GM21825 (cell line): ENCODE results near the gene TFDP1.
"Not testable (repeated sequence)": the region's sequence is repeated elsewhere in the genome, so short reads cannot be mapped to it uniquely, and the experiment has no call there.

Source experiments
- ATAC-seq: cut with Tn5 transposase; IDR thresholded peaks from one replicate; pipeline ENCODE4 v1.9.1; 2021; ENCODE audit warnings: mild to moderate bottlenecking, moderate library complexity; ENCODE audit not compliant: unreplicated experiment

TFDP1 gene

GRCh38 chr13:113548778-113549621 is 35.6 kb upstream of the TFDP1 start:
- no peak for ATAC-seq

GRCh38 chr13:113550453-113550852 is 34.1 kb upstream of the TFDP1 start:
- ATAC-seq, result no peak

GRCh38 chr13:113551081-113552000 is 33.2 kb upstream of the TFDP1 start:
- no peak for ATAC-seq

- ATAC-seq, result no peak
These were observed 32.5 kb upstream of the TFDP1 start for GRCh38 chr13:113552079-113552478.

GRCh38 chr13:113552786-113553434 is 31.6 kb upstream of the TFDP1 start:
- ATAC-seq, result no peak

- no peak for ATAC-seq
These were observed 30.8 kb upstream of the TFDP1 start for GRCh38 chr13:113553511-113554332.

GRCh38 chr13:113554333-113554700 is 30.2 kb upstream of the TFDP1 start:
- no peak for ATAC-seq

- ATAC-seq, result no peak
These were observed 29.4 kb upstream of the TFDP1 start for GRCh38 chr13:113555141-113555540.

- no peak for ATAC-seq
These were observed 27.5 kb upstream of the TFDP1 start for GRCh38 chr13:113557013-113557412.

GRCh38 chr13:113558461-113558860 is 26.1 kb upstream of the TFDP1 start:
- ATAC-seq, result no peak

- no peak for ATAC-seq
These were observed 25.5 kb upstream of the TFDP1 start for GRCh38 chr13:113559061-113559460.

GRCh38 chr13:113559901-113560644 is 24.5 kb upstream of the TFDP1 start:
- no peak for ATAC-seq

- no peak for ATAC-seq
These were observed 23.7 kb upstream of the TFDP1 start for GRCh38 chr13:113560645-113561416.

GRCh38 chr13:113561417-113562084 is 23.0 kb upstream of the TFDP1 start:
- no peak for ATAC-seq

- no peak for ATAC-seq
These were observed 22.3 kb upstream of the TFDP1 start for GRCh38 chr13:113562085-113562749.

GRCh38 chr13:113562844-113563243 is 21.7 kb upstream of the TFDP1 start:
- ATAC-seq, result no peak

- not testable (repeated sequence) for ATAC-seq
These were observed 21.0 kb upstream of the TFDP1 start for GRCh38 chr13:113563511-113563910.
